Lung (tissue), 13 donors: Measurements from ENCODE around the gene RAD18. TPM values are rescaled to one million over a fixed set of nuclear protein-coding genes. Genes with fewer than 3 reads are reported as not detected.

ENCODE experiments used
- ATAC-seq: fragments of 200-7000 bp; cut with Tn5 transposase; one replicate; pipeline ENCODE4 v1.9.1; 2020; ENCODE audit warnings: moderate number of reproducible peaks; ENCODE audit not compliant: insufficient read depth, low FRiP score
- DNase-seq, 3 donors: peaks; one replicate each; pipeline ENCODE4 v3.0.0-alpha.2; 2013 to 2017
- H3K27ac ChIP-seq, 2 donors: one replicate each; pipeline ENCODE4 v1.5.1; 2013; ENCODE audit warnings: mild to moderate bottlenecking in 2 of 2, moderate library complexity in 2 of 2, control low read depth in 1 of 2, inconsistent platforms in 1 of 2, low read depth in 1 of 2, low read length in 1 of 2
- H3K27me3 ChIP-seq, 3 donors: one replicate each; pipeline ENCODE4 v1.5.1; 2013; ENCODE audit warnings: low read length in 2 of 3; ENCODE audit not compliant: control insufficient read depth in 3 of 3, insufficient read depth in 3 of 3
- H3K36me3 ChIP-seq, 4 donors: one replicate each; pipeline ENCODE4 v1.5.1; 2013; ENCODE audit warnings: low read length in 4 of 4, mild to moderate bottlenecking in 1 of 4, moderate library complexity in 1 of 4; ENCODE audit not compliant: control insufficient read depth in 4 of 4, insufficient read depth in 4 of 4
- H3K4me1 ChIP-seq, 5 donors: one replicate each; pipeline ENCODE4 v1.5.1; 2013; ENCODE audit warnings: low read length in 5 of 5, mild to moderate bottlenecking in 2 of 5, moderate library complexity in 1 of 5; ENCODE audit not compliant: control insufficient read depth in 5 of 5, insufficient read depth in 5 of 5
- H3K4me3 ChIP-seq: one replicate; pipeline ENCODE4 v1.5.1; 2013; ENCODE audit warnings: mild to moderate bottlenecking, control low read depth, moderate library complexity
- H3K9ac ChIP-seq, 2 donors: one replicate each; pipeline ENCODE4 v1.5.1; 2013; ENCODE audit warnings: low read length in 2 of 2, control low read depth in 1 of 2; ENCODE audit not compliant: insufficient read depth in 1 of 2
- H3K9me3 ChIP-seq, 4 donors: one replicate each; pipeline ENCODE4 v1.5.1; 2013; ENCODE audit warnings: low read length in 3 of 4, mild to moderate bottlenecking in 1 of 4, moderate library complexity in 1 of 4; ENCODE audit not compliant: control insufficient read depth in 4 of 4, insufficient read depth in 3 of 4
- CTCF ChIP-seq: IDR thresholded peaks from 2 replicates; pipeline ENCODE4 v1.5.1; 2012; ENCODE audit warnings: mild to moderate bottlenecking; ENCODE audit errors: control extremely low read depth, extremely low read depth
- WGBS, 2 donors: extraction: QIAGEN DNeasy Blood & Tissue Kit; methylation state at CpG; one replicate each; pipeline ENCODE4 v1.1.7; 2013; 5-methylcytosine and 5-hydroxymethylcytosine counted together
- polyA plus RNA-seq, 2 donors: library from polyadenylated mRNA; stranded (reverse); fragments of 200-250 nt; gene quantifications; one replicate each; pipeline ENCODE4 v1.2.1, GENCODE V29; 2013
- small RNA-seq: library from RNA; depleted of rRNA; stranded (forward); fragments of <200 nt; gene quantifications from one replicate; pipeline ENCODE3, GENCODE V24; 2014; ENCODE audit warnings: low replicate concordance
- total RNA-seq, 2 donors: library from RNA; depleted of rRNA in 1 of 2; stranded (reverse); fragments of >200 nt in 1 of 2; gene quantifications; one replicate each; pipeline ENCODE4 v1.2.1, GENCODE V29; 2014 to 2021
- donor health status: control.
- donor health status: control.
- donor health status: Bipolar disorder and iron deficiency.
- donor health status: healthy.
- donor health status: DM: yes; HTN: yes; CAD: no.

The RAD18 gene
- total and polyA plus RNA-seq, 4 donors = 2.1 to 23.6 (median 6.3) TPM

- Histone ChIP-seq H3K9me3 (no peaks in the 10 kb centered on the region), H3K4me3 (no peak overlapping the region), H3K4me1 (no peaks in the 10 kb centered on the region), H3K27me3 (no peaks in the 10 kb centered on the region), H3K9ac (no peak overlapping the region), H3K27ac (no peak overlapping the region), H3K36me3 (no peaks in the 10 kb centered on the region)
- no peak for TF ChIP-seq CTCF
- DNase-seq (no peak), ATAC-seq (no peak)
- 96 to 98% methylated on average over 1 of the region's 1 CpG for WGBS, 2 donors
Observed at GRCh38 chr3:8827641-8828040, 135.6 kb downstream of the RAD18 start.

Small RNA genes within 50 kb of the gene (small RNA-seq; reads per million reads assigned to genes)
- not detected for gene RF00416

Other genes starting within 250 kb of the RAD18 start
- gene CAV3, start 229.7 kb downstream of the RAD18 start, total RNA-seq = not detected
- gene CAV3, start 229.7 kb downstream of the RAD18 start, polyA plus RNA-seq = under 1 TPM; 0.06 to 0.18 TPM
- gene OXTR, start 193.9 kb downstream of the RAD18 start, total RNA-seq = 1 to 10 TPM; 2.6 to 3.5 TPM
- 1 to 10 TPM in 1 of 2 donors, under 1 TPM in 1; 0.49 to 1.2 TPM for gene OXTR, start 193.9 kb downstream of the RAD18 start, polyA plus RNA-seq